Kidney epithelial cell (primary cell): ENCODE measurements around the gene ZNF146. TPM values are rescaled to one million over a fixed set of nuclear protein-coding genes. Genes with fewer than 3 reads are reported as not detected.
"Not testable (repeated sequence)": the region's sequence is repeated elsewhere in the genome, so short reads cannot be mapped to it uniquely, and the experiment has no call there.

Experiments
- DNase-seq: peaks from one replicate; pipeline ENCODE4 v3.0.0-alpha.2; 2010; ENCODE audit warnings: low read depth
- H3K27me3 ChIP-seq: 2 replicates; pipeline ENCODE4 v1.6.0; 2011; ENCODE audit warnings: low read length; ENCODE audit not compliant: control insufficient read depth, insufficient read depth
- H3K36me3 ChIP-seq: 2 replicates; pipeline ENCODE4 v1.5.1; 2011; ENCODE audit warnings: low read length; ENCODE audit not compliant: control insufficient read depth, insufficient read depth
- H3K4me3 ChIP-seq: 2 replicates; pipeline ENCODE4 v1.5.1; 2011; ENCODE audit warnings: low read depth, mild to moderate bottlenecking, control low read depth, low read length
- total RNA-seq: library from RNA; depleted of rRNA; stranded (reverse); fragments of >200 nt; gene quantifications from 2 replicates; pipeline ENCODE4 v1.2.3, GENCODE V29; 2015
- TF ChIP-seq, protein P1 (sequence below): IDR thresholded peaks from 2 replicates; pipeline ENCODE4 v1.5.1; 2011; ENCODE audit warnings: mild to moderate bottlenecking, moderate library complexity, low read length, control low read depth, inconsistent platforms; ENCODE audit not compliant: insufficient read depth, poor library complexity, severe bottlenecking

ZNF146 gene
- total RNA-seq, 1 donor from 2014 or later, result 123 TPM

GRCh38 chr19:36183245-36183628 lies 31.7 kb upstream of the ZNF146 start:
- Histone ChIP-seq H3K36me3 (no peaks in the 10 kb centered on the region), H3K4me3 (no peak overlapping the region), H3K27me3 (no peaks in the 10 kb centered on the region)
- DNase-seq, result no peak
- TF ChIP-seq, protein P1, sequence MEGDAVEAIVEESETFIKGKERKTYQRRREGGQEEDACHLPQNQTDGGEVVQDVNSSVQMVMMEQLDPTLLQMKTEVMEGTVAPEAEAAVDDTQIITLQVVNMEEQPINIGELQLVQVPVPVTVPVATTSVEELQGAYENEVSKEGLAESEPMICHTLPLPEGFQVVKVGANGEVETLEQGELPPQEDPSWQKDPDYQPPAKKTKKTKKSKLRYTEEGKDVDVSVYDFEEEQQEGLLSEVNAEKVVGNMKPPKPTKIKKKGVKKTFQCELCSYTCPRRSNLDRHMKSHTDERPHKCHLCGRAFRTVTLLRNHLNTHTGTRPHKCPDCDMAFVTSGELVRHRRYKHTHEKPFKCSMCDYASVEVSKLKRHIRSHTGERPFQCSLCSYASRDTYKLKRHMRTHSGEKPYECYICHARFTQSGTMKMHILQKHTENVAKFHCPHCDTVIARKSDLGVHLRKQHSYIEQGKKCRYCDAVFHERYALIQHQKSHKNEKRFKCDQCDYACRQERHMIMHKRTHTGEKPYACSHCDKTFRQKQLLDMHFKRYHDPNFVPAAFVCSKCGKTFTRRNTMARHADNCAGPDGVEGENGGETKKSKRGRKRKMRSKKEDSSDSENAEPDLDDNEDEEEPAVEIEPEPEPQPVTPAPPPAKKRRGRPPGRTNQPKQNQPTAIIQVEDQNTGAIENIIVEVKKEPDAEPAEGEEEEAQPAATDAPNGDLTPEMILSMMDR, result no peak

- not testable (repeated sequence) for H3K4me3 ChIP-seq, H3K27me3 ChIP-seq, H3K36me3 ChIP-seq, DNase-seq
Observed at GRCh38 chr19:36186722-36187121, 28.2 kb upstream of the ZNF146 start.

DNA sequence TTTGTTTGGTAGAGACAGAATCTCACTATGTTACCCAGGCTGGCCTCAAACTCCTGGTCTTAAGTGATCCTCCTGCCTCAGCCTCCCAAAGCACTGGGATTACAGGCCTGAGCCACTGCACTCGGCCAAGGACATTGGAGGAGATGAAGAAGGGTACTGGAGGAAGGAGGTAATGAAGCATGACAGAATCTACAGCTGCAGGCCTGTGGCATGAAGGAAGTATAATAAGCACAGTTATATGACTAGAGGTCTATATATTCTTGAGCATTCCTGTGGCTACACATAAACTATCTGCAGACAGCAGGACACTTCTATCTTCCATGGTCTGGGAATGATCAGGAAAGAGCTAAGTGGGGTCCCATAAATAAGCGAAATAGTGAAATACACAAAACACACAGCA lies 18.7 kb upstream of the ZNF146 start:
- H3K36me3 ChIP-seq, result no peaks in the 10 kb centered on the region
- H3K27me3 ChIP-seq, result no peaks in the 10 kb centered on the region
- no peak for DNase-seq
- H3K4me3 ChIP-seq, result no peak overlapping the region
- TF ChIP-seq, protein P1, result no peak

GRCh38 chr19:36198119-36198518 lies 16.8 kb upstream of the ZNF146 start:
- Histone ChIP-seq H3K36me3 (no peaks in the 10 kb centered on the region), H3K27me3 (no peaks in the 10 kb centered on the region), H3K4me3 (no peak overlapping the region)
- DNase-seq, result no peak
- TF ChIP-seq, protein P1, result no peak

DNA sequence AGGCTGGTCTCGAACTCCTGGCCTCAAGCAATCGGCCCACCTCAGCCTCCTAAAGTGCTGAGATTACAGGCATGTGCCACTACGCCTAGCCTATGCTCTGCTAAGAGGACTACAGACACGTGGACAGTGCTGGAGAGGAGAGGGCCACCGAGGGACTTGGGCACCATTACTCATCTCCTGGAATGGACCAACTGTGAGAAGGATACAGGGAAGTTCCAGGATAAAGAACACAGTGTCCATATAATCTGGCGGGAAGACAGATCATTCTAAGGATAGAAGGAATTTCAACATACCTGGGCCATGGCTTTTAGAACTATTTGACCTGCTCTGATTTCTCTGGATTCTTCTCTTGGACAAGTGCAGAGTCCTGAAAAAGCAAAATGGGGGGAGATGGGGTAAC lies 13.2 kb upstream of the ZNF146 start:
- Histone ChIP-seq H3K27me3 (no peaks in the 10 kb centered on the region), H3K4me3 (no peak overlapping the region), H3K36me3 (no peaks in the 10 kb centered on the region)
- TF ChIP-seq, protein P1, result no peak
- no peak for DNase-seq

DNA sequence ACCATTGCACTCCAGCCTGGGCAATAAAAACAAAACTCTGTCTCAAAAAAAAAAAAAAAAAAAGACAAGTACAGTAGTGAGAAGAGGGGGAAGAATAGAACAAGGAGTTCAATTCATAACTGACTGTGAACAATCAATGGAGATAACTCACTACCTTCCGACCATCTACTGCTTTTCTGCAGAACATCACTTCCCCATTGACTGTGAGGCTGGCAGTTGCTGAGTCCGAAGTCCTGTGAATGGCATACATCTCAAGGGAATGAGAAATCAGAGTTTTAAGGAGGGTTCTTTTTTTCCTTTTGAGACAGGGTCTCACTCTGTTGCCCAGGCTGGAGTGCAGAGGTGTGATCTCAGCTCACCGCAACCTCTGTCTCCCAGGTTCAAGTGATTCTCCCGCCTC lies 11.6 kb upstream of the ZNF146 start:
- Histone ChIP-seq H3K27me3 (no peaks in the 10 kb centered on the region), H3K4me3 (no peak overlapping the region), H3K36me3 (no peaks in the 10 kb centered on the region)
- DNase-seq, result no peak
- TF ChIP-seq, protein P1, result no peak
